Mammary epithelial cell (primary cell): ENCODE data around the gene ESPL1.
A peak's percentile ranks its signal among the peaks of the same experiment; 100 is the strongest.

ENCODE experiments used
- CTCF ChIP-seq, 2 donors: IDR thresholded peaks in 1 of 2; conservative IDR thresholded peaks in 1 of 2; 2 replicates each; pipeline ENCODE4 v1.5.1; 2011 to 2012; ENCODE audit warnings: inconsistent platforms in 2 of 2, low read length in 2 of 2, mild to moderate bottlenecking in 2 of 2, control low read depth in 1 of 2, low read depth in 1 of 2; ENCODE audit not compliant: insufficient read depth in 1 of 2; ENCODE audit errors: extremely low read depth in 1 of 2
- EZH2 ChIP-seq: IDR thresholded peaks from 2 replicates; pipeline ENCODE4 v1.6.1; 2012; ENCODE audit warnings: low read length, inconsistent platforms, borderline replicate concordance

GRCh38 chr12:53251477-53252348, 16.4 kb upstream of the ESPL1 start:
- peak; percentile 35 to 76 for TF ChIP-seq CTCF (conservative IDR thresholded peaks at IDR 0.05 in 1 of 2, IDR thresholded peaks at IDR 0.05 in 1 of 2; ENCODE audit: extremely low read depth in 1 of 2, insufficient read depth in 1 of 2, low read depth in 1 of 2, low read length in 2 of 2)
- no peak for TF ChIP-seq EZH2
